Loucy (cell line): ENCODE results near the gene CTAGE15.
"Not testable (repeated sequence)": the region's sequence is repeated elsewhere in the genome, so short reads cannot be mapped to it uniquely, and the experiment has no call there.

ENCODE experiments used
- EZH2phosphoT487 ChIP-seq: fragments of 200-600 bp; IDR thresholded peaks from 2 replicates; pipeline ENCODE4 v1.6.1; 2018; ENCODE audit warnings: antibody characterized with exemption, mild to moderate bottlenecking, moderate library complexity, borderline replicate concordance
- TF ChIP-seq, protein P1 (sequence below): fragments of 200-600 bp; sonication (generic); conservative IDR thresholded peaks from 2 replicates; pipeline ENCODE4 v1.5.1; 2014; ENCODE audit warnings: mild to moderate bottlenecking, antibody characterized with exemption, low read length

DNA sequence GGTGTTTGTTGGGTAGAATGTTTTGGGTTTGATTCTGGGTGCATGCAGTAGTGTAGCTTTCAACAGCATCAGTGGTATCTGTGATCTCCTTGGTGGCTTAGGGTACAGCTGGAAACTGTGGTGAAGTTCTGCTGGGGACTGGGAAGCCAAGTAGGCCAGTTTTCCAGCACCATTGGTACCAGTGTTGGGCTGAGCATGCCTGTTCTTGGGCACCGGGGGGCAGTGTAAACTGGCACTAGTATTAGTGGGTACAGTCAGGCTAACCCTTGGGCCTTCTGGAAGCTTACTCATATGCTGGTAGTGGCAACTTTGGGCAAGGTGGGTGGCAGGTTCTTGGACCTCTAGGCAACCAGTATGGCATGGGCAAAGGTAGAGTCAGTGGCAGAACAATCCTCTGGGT is 15.6 kb upstream of the CTAGE15 start:
- TF ChIP-seq, protein P1, sequence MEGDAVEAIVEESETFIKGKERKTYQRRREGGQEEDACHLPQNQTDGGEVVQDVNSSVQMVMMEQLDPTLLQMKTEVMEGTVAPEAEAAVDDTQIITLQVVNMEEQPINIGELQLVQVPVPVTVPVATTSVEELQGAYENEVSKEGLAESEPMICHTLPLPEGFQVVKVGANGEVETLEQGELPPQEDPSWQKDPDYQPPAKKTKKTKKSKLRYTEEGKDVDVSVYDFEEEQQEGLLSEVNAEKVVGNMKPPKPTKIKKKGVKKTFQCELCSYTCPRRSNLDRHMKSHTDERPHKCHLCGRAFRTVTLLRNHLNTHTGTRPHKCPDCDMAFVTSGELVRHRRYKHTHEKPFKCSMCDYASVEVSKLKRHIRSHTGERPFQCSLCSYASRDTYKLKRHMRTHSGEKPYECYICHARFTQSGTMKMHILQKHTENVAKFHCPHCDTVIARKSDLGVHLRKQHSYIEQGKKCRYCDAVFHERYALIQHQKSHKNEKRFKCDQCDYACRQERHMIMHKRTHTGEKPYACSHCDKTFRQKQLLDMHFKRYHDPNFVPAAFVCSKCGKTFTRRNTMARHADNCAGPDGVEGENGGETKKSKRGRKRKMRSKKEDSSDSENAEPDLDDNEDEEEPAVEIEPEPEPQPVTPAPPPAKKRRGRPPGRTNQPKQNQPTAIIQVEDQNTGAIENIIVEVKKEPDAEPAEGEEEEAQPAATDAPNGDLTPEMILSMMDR, result not testable (repeated sequence)
- not testable (repeated sequence) for TF ChIP-seq EZH2phosphoT487
